HG02571 (cell line): Measurements from ENCODE around the gene MOB3B.
A peak's percentile ranks its signal among the peaks of the same experiment; 100 is the strongest.

Experiments used
- ATAC-seq: cut with Tn5 transposase; IDR thresholded peaks from one replicate; pipeline ENCODE4 v1.9.1; 2021; ENCODE audit warnings: mild to moderate bottlenecking, moderate library complexity; ENCODE audit not compliant: unreplicated experiment

MOB3B gene

GRCh38 chr9:27529316-27530278 lies at the start of gene MOB3B:
Gene MOB3B (minus strand): TSS chr9:27529814. CDS start chr9:27455550, 74,264 bp downstream.
- ATAC-seq: peak; percentile 77

GRCh38 chr9:27573634-27574590 lies 44.3 kb upstream of the MOB3B start:
- ATAC-seq: peak; percentile 87

GRCh38 chr9:27572918-27573633 lies 43.5 kb upstream of the MOB3B start, which contains the start of gene C9orf72:
Gene C9orf72 (minus strand): TSS chr9:27573481. CDS start chr9:27567120, 6,361 bp downstream.
- peak; percentile 59 for ATAC-seq

GRCh38 chr9:27572566-27572917 lies 42.9 kb upstream of the MOB3B start:
- ATAC-seq: peak; percentile 23

- no peak for ATAC-seq
Measured at GRCh38 chr9:27572061-27572460, 42.4 kb upstream of the MOB3B start.

- no peak for ATAC-seq
Measured at GRCh38 chr9:27571011-27571410, 41.4 kb upstream of the MOB3B start.

GRCh38 chr9:27569406-27569805 lies 39.8 kb upstream of the MOB3B start:
- no peak for ATAC-seq

GRCh38 chr9:27566118-27566517 lies 36.5 kb upstream of the MOB3B start:
- no peak for ATAC-seq

- no peak for ATAC-seq
Measured at GRCh38 chr9:27565696-27566095, 36.1 kb upstream of the MOB3B start.

GRCh38 chr9:27564670-27565069 lies 35.1 kb upstream of the MOB3B start:
- no peak for ATAC-seq

- no peak for ATAC-seq
Measured at GRCh38 chr9:27563738-27564430, 34.3 kb upstream of the MOB3B start.

GRCh38 chr9:27561685-27562084 lies 32.1 kb upstream of the MOB3B start:
- no peak for ATAC-seq

- ATAC-seq: no peak
Measured at GRCh38 chr9:27560457-27560856, 30.8 kb upstream of the MOB3B start.

- no peak for ATAC-seq
Measured at GRCh38 chr9:27558307-27558706, 28.7 kb upstream of the MOB3B start.

- no peak for ATAC-seq
Measured at GRCh38 chr9:27556470-27556869, 26.9 kb upstream of the MOB3B start.

GRCh38 chr9:27554712-27555111 lies 25.1 kb upstream of the MOB3B start:
- ATAC-seq: no peak

GRCh38 chr9:27549196-27549755 lies 19.7 kb upstream of the MOB3B start:
- ATAC-seq: no peak

GRCh38 chr9:27548055-27548741 lies 18.6 kb upstream of the MOB3B start:
- no peak for ATAC-seq

- no peak for ATAC-seq
Measured at GRCh38 chr9:27545471-27545870, 15.9 kb upstream of the MOB3B start.
